Muscle layer of duodenum (tissue), 2 donors: ENCODE results near the gene TFAP2C.
A peak's percentile ranks its signal among the peaks of the same experiment; 100 is the strongest.

Experiments used
- H3K27ac ChIP-seq: one replicate; pipeline ENCODE4 v1.7.0; 2013; ENCODE audit warnings: mild to moderate bottlenecking, low read length
- H3K27me3 ChIP-seq: one replicate; pipeline ENCODE4 v1.7.0; 2013; ENCODE audit warnings: low read depth, mild to moderate bottlenecking, control low read depth, low read length
- H3K36me3 ChIP-seq, 2 donors: one replicate each; pipeline ENCODE4 v1.7.0; 2013; ENCODE audit warnings: low read length in 2 of 2, control low read depth in 1 of 2, mild to moderate bottlenecking in 1 of 2; ENCODE audit not compliant: insufficient read depth in 2 of 2, control insufficient read depth in 1 of 2
- H3K4me1 ChIP-seq, 2 donors: one replicate each; pipeline ENCODE4 v1.7.0; 2013; ENCODE audit warnings: low read length in 2 of 2, mild to moderate bottlenecking in 2 of 2, control low read depth in 1 of 2, moderate library complexity in 1 of 2; ENCODE audit not compliant: insufficient read depth in 2 of 2, control insufficient read depth in 1 of 2
- H3K4me3 ChIP-seq, 2 donors: one replicate each; pipeline ENCODE4 v1.7.0; 2013; ENCODE audit warnings: low read length in 2 of 2, low read depth in 1 of 2, mild to moderate bottlenecking in 1 of 2
- H3K9me3 ChIP-seq, 2 donors: one replicate each; pipeline ENCODE4 v1.7.0; 2013; ENCODE audit warnings: low read length in 2 of 2, control low read depth in 1 of 2, mild to moderate bottlenecking in 1 of 2; ENCODE audit not compliant: control insufficient read depth in 1 of 2
- donor health status: healthy.

The TFAP2C gene

DNA sequence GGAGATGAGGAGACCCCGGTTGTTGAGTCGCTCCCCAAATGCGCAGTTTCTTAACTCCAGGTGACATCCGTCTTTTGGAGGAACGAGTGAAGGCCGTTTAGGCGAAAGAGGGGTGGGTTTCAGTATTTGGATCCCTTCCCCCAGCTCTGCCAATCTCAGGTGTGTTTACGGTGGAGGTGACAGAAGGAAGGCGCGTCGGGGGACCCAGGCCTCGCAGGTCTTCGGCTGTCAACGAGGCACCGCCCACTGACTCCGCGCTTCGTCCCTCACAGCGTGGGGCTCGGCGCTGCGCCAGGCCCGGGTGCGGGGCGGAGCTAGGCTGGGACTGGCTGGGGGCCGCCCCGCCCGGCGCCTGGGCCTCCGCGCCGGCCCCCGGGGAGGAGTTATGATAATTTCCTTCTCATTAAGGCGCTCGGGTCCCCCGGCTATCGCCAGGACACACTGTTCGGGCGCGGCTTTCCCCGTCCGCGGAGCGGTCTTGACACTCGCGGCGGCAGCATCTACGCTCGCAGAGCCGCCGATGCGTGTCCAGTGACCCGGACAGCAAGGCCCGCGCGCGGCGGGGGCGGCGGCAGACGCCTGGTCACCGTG is at the start of gene TFAP2C:
TSS of gene TFAP2C (plus strand) at position 434 of the 591 bp plus-strand sequence. CDS start 239 bp downstream, outside the sequence.
- Histone ChIP-seq H3K9me3 (no peaks in the 10 kb centered on the region), H3K27ac (no peak within 1 kb of the TSS), H3K27me3 (peaks cover 63% of the 10 kb centered on the region), H3K4me1 (peaks cover 3 to 54% of the 10 kb centered on the region in 2 donors), H3K4me3 (peak within 1 kb of the TSS; percentile 61 to 73), H3K36me3 (no peaks in the 10 kb centered on the region)

DNA sequence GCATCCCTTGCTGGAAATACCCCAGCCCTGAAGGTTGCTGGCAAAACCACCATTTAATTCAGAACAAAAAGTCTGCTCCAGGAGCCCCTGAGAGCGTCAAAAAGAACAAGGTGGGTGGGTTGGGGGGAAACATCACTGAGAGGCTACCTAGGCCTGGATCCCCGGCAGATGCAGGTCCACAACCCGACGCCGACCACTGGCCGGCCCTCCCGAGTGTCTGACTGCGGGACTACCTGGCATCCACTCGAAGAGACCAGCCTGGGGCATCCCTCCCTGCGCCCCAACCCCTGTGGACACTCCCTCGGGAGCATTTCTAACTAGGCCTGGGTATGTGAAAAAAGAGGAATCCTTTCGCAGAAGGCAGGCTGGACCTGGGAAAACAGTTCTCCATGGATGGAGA is 48.9 kb upstream of the TFAP2C start:
- H3K27ac ChIP-seq, result no peak overlapping the region
- H3K4me1 ChIP-seq, result no peaks in the 10 kb centered on the region
- no peaks in the 10 kb centered on the region for H3K9me3 ChIP-seq
- no peaks in the 10 kb centered on the region for H3K27me3 ChIP-seq
- no peak overlapping the region for H3K4me3 ChIP-seq
- H3K36me3 ChIP-seq, result no peaks in the 10 kb centered on the region

DNA sequence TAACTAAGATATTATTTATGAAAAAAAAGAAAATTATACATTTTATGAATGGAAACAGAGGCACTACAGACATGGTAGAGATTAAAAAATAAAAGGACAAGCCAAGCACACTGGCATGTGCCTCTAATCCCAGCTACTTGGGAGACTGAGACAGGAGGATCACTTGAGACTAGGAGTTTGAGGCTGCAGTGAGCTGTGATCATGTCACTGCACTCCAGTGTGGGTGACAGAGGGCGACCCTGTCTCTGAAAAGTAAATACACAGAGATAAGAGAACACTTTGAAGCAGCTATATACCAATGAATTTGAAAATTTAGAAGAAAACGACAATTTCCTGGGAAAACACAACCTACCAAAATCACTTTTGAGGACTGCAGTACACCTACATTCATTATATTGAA is 47.4 kb upstream of the TFAP2C start:
- Histone ChIP-seq H3K27me3 (no peaks in the 10 kb centered on the region), H3K4me1 (no peaks in the 10 kb centered on the region), H3K4me3 (no peak overlapping the region), H3K9me3 (no peaks in the 10 kb centered on the region), H3K27ac (no peak overlapping the region), H3K36me3 (no peaks in the 10 kb centered on the region)

DNA sequence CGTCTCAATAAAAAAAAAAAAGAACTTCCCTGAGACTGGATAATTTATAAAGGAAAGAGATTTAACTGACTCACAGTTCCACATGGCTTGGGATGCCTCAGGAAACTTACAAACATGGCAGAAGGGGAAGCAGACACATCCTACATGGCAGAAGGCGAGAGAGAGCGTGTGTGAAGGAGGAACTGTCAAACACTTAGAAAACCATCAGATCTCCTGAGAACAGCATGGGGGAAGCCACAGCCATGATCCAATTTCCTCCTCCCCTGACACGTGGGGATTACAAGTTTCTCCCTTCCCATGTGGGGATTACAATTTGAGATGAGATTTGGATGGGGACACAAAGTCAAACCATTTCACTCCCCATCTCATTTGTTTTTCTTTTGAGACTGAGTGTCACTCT is 46.6 kb upstream of the TFAP2C start:
- Histone ChIP-seq H3K27ac (no peak overlapping the region), H3K4me3 (no peak overlapping the region), H3K27me3 (no peaks in the 10 kb centered on the region), H3K36me3 (no peaks in the 10 kb centered on the region), H3K9me3 (no peaks in the 10 kb centered on the region), H3K4me1 (no peaks in the 10 kb centered on the region)

DNA sequence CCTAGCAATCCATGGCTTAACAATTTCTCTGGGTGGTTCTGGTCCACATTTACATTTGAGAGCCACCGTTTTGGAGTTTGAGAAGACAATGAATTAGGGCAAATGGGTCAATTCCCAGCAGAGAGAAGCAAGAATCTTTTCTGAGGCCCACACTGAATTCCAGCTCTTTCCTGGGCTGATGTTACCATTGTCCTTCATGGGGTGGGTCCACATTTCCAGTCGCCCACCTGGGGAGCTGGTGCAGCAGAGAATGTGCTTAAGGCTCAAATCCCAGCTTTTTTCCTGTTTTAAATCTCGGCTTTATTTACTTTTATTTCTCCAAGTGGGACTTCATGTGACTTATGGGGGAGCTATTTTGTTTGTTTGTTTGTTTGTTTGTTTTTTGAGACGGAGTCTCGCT is 44.2 kb upstream of the TFAP2C start:
- H3K4me1 ChIP-seq, result no peaks in the 10 kb centered on the region
- H3K27ac ChIP-seq, result no peak overlapping the region
- no peak overlapping the region for H3K4me3 ChIP-seq
- no peaks in the 10 kb centered on the region for H3K27me3 ChIP-seq
- H3K36me3 ChIP-seq, result no peaks in the 10 kb centered on the region
- no peaks in the 10 kb centered on the region for H3K9me3 ChIP-seq

DNA sequence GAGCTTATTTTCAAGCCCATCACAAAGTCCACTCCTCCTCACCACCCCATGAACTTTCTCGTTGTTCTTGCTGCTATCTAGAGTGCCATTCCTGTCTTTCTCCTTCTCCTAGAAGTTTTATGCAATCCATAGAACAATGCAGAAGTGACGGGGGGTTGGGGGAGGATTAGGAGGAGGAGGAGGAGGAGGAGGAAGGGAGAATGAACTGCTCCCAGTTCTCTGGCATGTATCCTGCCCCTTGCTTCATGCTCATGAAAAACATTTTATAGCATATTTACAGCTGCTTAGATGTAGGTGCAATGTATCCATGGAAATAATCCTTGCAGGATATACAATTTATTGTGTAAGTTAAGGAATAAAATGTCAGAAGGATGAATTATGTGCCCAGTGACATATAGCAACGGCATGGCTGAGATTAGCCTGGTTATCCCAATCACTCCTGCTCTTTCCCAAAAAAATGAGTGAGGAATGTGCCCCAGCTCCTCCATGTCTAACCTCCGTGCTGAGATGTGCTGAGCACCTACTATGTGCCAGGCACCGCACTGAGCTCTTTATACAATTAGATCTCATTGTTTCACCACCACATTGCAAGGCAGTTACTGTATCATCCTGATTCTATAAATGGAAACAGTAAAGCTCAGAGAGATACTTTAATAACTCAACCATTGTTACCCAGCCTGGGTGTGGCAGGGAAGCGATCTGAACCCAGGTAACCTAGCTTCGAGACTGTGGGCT is 41.6 kb upstream of the TFAP2C start:
- no peaks in the 10 kb centered on the region for H3K27me3 ChIP-seq
- H3K36me3 ChIP-seq, result no peaks in the 10 kb centered on the region
- H3K27ac ChIP-seq, result no peak overlapping the region
- no peak overlapping the region for H3K4me3 ChIP-seq
- no peaks in the 10 kb centered on the region for H3K4me1 ChIP-seq
- no peaks in the 10 kb centered on the region for H3K9me3 ChIP-seq

DNA sequence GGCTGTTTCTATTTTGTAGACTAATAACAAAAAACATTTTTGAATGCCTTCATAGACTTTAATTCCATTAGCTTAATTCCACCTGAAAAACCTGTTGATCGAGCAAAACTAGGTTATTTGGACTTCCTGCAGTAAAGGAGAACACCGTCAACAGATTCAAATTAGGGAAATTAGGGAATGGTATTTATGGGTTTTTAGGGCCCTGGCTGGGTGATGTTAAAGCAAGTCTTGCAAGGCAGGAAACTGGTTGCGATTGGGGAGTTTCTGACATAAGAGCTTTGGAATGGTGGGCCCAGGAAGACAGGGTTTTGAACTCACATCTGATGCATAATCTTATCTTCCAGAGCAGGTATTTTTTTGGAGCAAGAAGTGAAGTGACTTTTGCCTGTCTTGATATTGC is 40.1 kb upstream of the TFAP2C start:
- no peaks in the 10 kb centered on the region for H3K4me1 ChIP-seq
- no peaks in the 10 kb centered on the region for H3K9me3 ChIP-seq
- no peaks in the 10 kb centered on the region for H3K27me3 ChIP-seq
- H3K36me3 ChIP-seq, result no peaks in the 10 kb centered on the region
- H3K4me3 ChIP-seq, result no peak overlapping the region
- no peak overlapping the region for H3K27ac ChIP-seq

DNA sequence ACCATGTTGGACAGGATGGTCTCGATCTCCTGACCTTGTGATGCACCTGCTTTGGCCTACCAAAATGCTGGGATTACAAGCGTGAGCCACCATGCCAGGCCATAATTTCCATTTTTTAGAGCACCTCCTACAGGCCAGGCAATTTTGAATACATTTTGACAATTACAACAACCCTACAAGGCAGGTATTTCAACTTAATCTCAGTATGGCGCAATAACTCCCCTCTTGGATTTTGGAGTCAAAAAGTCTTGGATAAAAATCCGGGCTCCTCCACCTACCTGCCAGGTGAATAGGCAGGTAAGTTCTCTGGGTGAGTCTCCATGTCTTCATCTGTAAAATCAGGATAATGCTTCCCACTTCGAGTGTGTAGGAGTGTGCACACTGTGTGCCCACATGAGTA is 39.5 kb upstream of the TFAP2C start:
- no peaks in the 10 kb centered on the region for H3K4me1 ChIP-seq
- no peaks in the 10 kb centered on the region for H3K36me3 ChIP-seq
- no peaks in the 10 kb centered on the region for H3K9me3 ChIP-seq
- H3K27ac ChIP-seq, result no peak overlapping the region
- H3K4me3 ChIP-seq, result no peak overlapping the region
- H3K27me3 ChIP-seq, result no peaks in the 10 kb centered on the region

DNA sequence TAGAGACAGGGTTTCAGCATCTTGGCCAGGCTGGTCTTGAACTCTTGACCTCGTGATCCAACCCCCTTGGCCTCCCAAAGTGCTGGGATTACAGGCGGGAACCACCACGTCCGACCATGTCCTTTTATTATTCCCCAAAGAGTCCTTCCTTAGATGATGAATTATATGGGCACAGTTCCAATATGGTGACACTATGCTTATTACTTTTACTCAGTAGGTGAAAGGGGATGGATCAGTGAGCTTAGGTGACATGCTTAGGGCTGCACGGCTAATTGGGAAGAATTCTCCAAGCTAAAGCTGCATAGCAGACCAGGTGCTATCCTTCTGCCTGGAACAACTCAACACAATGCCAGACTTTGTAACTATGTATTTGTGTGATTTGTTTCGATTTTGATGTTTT is 38.2 kb upstream of the TFAP2C start:
- no peaks in the 10 kb centered on the region for H3K4me1 ChIP-seq
- H3K27me3 ChIP-seq, result no peaks in the 10 kb centered on the region
- H3K36me3 ChIP-seq, result no peaks in the 10 kb centered on the region
- no peaks in the 10 kb centered on the region for H3K9me3 ChIP-seq
- no peak overlapping the region for H3K4me3 ChIP-seq
- H3K27ac ChIP-seq, result no peak overlapping the region

DNA sequence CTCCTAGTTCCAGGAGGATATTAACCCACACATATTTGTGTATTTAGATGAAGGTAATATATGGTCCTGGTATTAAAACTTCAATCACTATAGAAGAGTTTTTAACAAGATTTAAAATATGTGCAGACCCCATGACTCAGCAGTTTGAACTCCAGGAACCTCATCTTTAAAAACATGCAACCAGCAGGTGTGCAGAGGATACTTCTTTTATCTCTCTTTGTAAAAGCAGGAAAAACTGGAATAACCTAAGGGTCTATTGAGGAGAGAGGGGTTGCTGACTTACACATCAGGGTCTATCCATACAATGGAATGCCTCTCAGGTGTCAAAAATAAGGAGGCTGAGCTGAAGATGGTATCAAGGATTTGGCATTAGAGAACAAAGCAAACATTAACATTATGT is 36.9 kb upstream of the TFAP2C start:
- Histone ChIP-seq H3K4me3 (no peak overlapping the region), H3K36me3 (no peaks in the 10 kb centered on the region), H3K9me3 (no peaks in the 10 kb centered on the region), H3K27me3 (no peaks in the 10 kb centered on the region), H3K27ac (no peak overlapping the region), H3K4me1 (no peaks in the 10 kb centered on the region)

DNA sequence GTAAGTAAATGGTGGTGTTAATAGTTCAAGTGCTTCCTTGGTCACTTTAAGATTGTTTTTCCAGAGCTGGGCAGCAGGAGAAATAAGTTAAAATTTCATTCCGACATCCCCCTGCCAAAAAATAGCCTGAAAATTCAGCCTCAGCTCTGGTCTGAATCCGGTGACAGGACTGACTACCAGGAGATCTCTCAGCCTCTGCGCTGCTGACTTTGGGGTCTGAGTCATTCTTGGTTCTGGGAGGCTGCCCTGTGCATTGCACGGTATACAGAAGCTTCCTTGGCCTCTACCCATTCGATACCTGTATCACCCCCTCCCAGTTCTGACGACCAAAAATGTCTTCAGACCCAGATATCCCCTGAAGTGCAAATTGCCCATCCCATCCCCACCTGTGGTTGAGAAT is 36.3 kb upstream of the TFAP2C start:
- Histone ChIP-seq H3K9me3 (no peaks in the 10 kb centered on the region), H3K4me1 (no peaks in the 10 kb centered on the region), H3K27me3 (no peaks in the 10 kb centered on the region), H3K4me3 (no peak overlapping the region), H3K36me3 (no peaks in the 10 kb centered on the region), H3K27ac (no peak overlapping the region)
